Kidney tubule cell (primary cell): ENCODE data around the gene LKAAEAR1.

ENCODE experiments used
- DNase-seq: peaks from one replicate; pipeline ENCODE4 v3.0.0-alpha.2; 2018; ENCODE audit warnings: low spot score

LKAAEAR1 gene

DNA sequence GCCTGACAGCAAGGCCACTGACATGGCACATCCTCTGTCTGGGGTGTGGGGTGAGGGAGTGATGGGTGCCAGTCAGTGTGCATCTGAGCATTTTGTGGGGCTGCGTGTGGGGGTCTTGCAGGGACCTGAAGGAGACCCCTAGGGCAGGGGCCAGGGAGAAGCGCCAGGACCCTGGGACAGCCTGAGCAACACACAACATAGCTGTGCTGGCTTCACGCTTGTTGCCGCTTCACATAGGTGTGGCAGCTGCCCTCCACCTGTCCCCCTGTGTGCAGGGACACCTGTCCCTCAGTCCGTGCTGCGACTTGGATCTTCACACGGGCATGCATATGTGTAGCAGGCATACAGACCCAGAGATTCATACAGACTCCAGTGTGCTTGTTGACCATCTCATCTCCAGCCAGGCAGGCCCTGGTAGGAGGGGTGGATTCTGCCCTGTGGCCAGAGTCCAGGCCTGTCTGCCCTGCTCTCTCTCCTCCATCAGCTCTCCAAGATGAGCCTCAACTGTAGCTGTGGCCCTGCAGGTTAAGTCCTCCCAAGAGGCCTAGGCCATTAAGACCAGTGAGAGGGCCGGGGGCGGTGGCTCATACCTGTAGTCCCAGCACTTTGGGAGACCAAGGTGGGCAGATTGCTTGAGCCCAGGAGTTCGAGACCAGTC is 26.3 kb upstream of the LKAAEAR1 start:
- no peak for DNase-seq

DNA sequence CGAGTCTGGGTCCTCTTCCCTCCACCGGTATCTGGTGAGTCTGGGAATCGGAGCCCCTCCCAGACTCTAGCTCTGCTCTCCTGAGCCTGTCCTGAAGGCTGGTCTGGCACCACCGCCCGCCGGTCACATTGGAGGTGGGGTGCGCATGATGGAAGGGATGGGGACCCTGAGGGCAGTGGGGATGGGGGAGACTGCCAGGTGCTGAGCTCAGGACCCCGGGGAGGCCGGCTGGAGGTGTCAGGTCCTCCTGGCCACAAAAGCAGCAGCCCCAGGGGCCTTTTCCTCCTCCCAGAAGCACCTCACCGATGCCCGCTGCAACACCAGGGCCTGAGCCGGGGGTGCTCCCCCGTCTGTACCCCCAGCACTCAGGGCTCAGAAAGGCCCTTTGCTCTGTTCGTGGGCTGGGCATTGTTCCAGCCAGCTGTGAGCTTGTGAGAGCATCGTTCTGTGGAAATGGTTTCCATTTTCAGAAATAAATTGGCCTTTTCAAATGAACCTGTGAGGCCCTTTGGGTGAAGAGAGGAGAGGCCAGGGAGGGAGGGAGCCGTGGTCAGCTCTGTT is 25.7 kb upstream of the LKAAEAR1 start:
- no peak for DNase-seq

DNA sequence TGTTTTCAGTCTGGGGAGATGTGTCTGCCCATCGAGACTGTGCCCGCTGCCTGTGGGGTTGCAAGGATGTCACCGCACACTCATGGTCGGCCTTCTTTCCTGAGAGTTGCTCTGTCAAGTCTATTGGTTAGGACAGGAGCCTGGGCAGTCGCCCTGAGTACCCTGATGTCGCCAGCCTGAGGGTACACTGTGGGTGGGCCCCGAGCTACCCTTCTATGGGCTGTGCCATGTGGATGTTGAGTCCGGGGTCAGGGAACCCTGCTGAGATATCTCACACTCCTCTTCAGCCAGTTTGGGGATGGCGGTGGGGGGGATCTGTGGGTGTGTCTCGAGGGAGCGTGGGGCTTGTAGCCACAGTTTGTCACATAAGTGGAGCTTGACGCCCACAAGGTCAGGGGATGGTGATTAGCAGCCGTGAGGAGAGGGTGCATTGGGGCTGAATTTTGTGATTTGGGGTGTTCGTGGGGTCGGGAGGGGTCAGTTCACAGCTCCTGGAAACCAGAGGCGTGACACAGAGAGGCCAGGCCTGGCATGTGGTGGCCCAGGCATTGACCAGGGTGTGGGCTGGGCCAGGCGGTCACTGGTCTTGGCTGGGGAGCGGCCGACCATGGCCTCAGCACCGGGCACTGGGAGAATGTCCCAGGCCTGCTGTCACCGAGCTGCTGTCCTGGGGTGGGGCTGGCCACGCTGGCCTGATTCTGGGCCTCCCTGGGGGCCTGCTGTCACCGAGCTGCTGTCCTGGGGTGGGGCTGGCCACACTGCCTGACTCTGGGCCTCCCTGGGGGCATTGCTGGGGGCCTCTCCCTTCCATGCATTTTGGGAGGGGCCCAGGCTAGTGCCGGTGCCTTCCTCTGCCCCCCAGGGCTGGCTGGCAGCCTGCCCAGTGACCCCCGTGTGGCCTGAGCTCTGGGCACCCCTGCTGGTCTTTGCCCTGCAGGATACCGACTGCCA is 24.8 kb upstream of the LKAAEAR1 start:
- no peak for DNase-seq

DNA sequence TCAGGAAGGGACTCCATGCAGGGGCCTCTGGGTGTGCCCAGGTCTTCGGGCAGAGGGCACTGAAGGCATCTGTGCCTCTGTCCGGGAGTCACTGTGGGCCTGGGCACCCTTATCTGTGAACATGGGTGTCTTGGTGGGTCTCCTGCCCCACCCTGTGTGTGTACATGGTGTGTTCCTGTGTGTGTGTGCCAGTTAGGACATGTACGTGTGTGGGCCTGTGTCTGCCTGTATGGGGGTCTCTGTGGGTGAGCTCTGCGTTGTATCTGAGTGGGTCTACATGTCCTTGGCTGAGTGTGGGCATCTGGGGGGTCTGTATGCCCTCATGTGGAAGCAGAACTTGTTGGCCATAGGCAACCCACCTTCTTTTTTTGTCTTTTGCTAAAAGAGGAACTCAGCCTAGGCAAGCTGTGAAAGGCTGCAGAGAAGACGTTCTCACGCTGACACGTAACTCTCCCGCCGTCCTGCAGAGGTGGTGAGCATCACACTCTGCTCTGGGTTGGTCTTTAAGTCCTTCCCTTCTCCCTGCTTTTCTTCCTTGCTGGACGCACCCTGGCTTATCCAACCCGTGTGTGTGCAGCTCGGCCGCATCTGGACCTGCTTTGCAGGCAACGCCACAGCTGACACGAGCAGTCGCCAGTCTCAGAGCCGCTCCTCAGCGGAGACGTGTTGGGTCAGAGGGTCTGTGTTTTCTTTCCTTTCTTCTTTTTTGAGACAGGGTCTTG is 23.7 kb upstream of the LKAAEAR1 start:
- no peak for DNase-seq

DNA sequence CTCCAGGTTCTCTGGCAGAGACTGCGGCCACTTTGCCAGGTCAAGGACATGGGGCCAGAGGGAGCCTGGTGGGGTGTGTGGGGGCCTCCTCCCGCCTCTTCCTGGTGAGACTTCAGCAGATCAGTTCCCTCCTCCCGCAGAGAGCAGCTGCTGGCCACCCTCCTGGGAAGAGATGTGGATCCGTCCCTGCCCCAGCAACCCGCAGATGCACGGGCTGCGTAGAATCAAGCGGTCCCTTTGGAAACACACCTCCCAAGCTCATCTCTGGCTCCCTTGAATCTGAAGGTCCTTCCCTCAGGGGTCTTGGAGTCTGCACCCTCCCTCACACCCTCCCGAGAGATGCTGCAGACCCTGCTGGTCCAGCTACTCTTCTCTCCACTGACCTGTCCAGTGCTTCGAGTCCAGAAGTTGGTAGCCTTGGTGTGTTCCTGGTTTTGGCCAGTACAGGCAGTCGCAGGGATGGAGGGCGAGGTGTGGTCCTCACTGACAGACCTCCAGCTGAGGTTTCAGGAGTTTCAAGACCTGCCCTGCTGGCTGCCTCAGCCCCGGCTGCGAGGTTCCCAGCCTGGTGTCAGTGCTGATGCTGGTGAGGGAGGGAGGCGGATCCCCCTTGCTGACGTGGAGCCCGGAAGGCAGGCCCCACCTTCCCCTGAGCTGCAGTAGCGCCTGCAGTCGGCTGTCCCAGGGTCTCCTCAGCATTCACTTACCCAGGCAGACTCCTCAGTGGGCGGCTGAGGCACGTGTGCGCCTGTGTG is 23.0 kb upstream of the LKAAEAR1 start, which contains the start of gene NPBWR2:
Gene NPBWR2 (minus strand): TSS at position 585 of the 755 bp plus-strand sequence. CDS start 734 bp downstream, outside the sequence.
- DNase-seq = no peak

DNA sequence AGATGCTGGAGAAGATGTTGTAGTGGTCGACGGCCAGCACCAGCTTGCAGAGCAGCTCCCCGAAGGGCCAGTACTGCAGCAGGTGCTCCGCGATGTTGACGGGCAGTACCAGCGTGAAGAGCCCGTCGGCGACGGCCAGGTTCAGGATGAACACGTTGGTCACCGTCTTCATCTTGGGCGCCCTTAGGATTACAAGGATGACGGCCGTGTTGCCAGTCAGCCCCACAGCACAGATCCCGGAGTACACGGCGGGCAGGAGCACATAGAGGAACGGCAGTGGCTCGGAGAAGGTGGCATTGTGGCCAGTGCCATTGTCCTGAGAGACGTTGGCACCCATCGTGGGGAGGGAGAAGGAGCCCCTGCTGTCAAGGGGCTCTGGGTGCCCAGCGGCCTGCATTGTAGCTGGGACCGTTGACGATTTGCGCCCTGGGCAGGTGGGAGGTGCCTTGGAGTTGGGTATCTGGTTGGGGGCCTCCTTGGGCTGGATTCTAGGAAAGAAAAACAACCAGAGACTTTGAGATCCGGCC is 22.3 kb upstream of the LKAAEAR1 start:
- DNase-seq = no peak

DNA sequence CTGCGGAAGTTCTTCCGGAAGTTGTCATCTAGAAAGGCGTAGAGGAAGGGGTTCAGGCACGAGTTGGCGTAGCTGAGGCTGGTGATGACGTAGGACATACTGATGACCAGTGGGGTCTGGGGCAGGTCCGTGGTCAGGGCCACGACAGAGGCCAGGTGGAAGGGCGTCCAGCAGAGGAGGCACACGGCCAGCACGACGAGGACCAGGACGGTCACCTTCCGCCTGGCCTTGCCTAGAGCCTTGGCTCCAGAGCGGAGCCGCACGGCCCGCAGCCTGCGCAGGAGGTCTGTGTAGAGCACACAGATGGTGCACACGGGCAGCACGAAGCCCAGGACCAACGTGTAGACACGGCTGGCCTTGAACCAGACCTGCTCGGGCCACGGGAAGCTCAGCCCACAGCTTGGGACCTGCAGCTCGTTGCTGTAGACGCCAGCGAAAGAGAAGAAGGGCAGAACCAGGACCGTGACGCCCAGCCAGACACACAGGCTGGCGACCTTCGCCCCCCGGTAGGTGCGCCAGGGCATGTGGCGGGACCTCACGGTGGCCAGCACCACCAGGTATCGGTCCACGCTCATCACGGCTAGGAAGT is 21.7 kb upstream of the LKAAEAR1 start:
- DNase-seq = no peak

DNA sequence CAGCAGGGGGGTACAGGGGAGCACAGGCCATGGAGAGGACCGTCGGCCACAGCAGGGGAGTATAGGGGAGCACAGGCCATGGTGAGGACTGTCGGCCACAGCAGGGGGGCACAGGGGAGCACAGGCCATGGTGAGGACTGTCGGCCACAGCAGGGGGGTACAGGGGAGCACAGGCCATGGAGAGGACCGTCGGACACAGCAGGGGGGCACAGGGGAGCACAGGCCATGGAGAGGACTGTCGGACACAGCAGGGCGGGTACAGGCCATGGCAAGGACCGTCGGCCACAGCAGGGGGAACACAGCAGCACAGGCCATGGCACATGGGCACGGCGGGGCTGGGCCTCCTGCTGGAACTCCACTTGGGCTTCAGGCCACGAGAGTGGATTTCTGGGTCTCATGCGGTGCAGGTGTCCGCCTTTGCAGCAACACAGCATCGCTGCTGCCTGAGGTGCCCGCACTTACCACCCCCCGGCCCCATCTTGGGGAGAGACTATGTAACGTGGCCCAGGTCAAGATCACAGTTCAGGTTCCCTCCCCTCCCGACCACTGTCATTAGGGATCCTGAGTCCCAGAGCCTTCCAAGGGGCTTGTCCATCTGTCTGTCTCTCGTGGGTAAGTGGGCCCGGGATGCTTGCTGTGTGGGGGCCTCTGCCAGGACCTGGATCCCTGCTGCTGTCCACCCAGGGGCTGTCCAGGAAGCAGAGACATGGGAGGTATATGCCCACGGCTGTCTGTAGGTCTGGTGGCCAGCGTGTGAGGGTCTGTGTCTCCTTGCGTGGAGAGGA is 20.7 kb upstream of the LKAAEAR1 start:
- no peak for DNase-seq

DNA sequence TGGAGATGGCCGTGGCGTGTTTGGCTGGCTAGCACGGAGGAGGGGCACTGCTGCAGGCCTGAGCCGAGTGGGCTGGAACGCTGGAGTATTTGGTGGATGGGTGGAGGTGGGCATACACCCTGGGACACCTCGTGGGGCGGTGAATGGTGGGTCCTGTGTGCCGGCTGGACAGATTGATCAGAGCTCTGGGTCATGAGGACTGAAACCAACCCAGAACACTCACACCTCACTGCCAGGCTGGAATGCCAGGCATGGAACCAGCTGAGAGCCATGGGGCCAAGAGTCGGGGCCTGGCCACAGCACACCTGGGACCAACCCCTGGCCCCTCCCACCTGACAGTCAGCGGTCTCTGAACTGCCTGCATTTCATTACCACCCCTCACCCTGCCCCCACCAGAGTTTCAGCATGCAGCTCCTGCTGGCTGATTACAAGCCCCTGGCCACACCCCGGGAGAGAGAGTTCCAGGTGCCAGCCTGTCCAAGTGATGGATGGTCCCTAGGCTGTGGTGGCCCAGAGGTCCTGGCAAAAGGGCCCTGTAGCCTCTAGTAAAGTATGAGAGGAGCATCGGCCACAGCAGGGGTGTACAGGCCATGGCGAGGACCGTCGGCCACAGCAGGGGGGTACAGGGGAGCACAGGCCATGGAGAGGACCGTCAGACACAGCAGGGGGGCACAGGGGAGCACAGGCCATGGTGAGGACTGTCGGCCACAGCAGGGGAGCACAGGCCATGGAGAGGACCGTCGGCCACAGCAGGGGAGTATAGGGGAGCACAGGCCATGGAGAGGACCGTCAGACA is 19.9 kb upstream of the LKAAEAR1 start:
- DNase-seq = no peak

DNA sequence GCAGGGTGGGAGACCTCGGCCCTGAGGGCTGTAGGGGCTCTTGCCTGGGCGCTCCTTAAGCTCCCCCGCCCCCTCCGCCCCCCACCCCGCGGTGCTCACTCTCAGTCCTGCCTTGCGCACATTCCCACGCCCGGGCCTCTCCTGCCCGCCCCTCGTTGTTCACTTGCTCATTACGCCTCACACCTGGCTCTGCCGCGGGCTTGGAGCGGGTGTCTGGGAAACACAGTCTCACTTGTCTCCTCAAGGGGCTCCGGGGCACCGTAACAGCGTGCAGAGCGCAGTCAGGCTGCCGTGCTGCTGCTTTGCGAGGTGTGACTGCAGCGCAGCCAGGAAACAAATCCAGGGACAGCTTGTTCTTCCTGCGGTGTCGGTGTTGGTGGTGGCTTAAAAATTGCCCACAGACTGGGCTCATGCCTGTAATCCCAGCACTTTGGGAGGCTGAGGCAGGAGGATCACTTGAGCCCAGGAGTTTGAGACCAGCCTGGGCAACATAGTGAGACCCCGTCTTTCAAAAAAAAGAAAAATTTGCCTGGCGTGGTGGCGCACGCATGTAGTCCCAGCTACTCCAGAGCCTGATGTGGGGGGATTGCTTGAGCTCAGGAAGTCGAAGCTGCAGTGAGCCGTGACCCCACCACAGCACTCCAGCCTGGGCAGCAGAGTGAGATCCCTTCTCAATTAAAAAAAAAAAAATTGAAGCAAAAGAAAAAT is 18.6 kb upstream of the LKAAEAR1 start:
- DNase-seq = no peak

DNA sequence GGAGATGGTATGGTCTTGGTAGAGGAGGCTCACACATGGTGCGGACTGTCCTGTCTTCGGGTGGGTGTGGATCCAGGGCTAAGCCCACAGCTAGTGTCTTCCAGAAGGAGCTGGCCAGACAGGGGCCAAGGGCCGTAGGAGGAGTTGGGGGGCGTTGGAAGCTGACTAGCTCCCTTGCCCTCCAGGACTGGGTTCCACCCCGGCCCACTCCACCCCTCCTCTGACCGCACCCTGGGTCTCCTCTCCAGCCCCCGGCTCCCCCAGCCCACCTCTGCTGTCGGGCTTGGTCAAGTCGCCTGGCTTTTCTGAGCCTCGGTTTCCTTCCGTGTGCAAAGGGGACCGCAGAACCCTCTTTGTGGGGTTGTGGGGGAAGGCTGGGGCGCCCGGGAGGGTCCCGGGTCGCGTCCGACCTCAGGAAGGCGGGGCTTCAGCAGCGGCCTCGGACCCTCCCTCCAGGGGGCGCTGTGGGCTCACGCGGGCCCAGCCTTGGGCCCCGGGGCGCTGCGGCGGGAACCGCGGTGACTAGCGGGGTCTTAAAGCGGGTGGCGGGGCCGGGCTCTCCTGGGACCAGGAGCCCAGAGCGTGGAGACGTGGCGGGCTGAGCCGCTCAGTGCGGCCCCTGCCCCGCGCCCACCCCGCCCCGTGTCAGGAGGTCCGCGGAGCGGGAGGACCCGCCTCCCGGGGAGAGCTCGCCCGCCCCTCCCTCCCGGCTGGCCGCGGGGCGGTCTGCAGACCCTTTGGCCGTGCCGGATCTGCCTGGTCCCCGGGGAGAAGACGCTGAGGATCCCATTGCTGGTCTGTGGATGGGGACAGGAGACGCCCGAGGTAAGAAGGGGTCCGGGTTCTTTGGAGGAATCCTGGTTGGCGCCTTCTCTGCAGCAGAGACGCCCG is 17.8 kb upstream of the LKAAEAR1 start:
- no peak for DNase-seq

DNA sequence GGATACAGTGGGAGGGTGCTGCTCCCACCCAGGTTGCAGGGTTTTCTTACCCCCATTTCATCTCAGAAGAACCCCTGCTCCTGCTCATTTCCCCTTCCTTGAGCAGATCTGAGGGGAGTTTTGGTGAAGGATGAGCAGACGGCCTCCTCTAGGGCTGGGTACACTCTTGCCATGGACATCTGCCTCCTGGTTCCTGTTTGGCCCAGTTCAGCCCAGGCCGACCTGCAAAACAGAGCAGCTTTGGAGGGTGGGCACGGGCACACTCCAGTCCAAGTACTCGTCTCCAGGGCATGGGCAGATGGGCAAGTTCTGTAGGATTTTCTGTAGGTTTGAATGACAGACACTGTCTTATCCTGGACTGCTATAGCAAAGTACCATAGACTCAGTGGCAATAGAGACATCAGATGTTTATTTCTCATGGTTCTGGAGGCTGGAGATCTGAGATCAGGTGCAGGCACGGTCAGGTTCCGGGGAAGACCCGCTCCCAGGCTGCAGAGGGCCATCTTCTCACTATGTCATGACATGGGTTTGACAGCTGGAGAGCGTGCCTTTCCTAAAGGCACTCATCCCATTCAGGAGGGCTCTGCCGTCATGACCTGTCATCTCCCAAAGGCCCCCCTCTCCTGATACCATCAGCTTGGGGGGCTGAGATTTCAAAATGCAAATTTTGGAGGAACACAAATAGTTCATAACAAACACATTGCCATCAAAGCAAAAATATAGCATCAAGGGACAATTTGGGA is 16.9 kb upstream of the LKAAEAR1 start:
- DNase-seq = no peak

DNA sequence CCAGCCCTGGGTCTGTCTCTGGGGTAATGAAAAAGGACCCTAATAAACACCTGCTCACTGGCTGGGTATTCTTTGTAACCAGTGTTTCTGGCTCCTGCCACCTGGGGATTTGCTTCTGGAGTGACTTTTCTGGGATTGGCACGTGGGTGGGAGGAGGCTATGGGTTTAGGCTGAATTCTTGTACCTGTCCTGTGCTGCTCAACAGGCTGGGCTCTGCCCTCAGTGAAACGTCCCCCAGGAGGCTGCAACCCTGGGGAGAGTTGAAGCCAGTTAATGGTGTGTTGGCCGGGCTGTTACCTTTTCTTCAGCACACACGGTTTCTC is 16.3 kb upstream of the LKAAEAR1 start:
- no peak for DNase-seq

DNA sequence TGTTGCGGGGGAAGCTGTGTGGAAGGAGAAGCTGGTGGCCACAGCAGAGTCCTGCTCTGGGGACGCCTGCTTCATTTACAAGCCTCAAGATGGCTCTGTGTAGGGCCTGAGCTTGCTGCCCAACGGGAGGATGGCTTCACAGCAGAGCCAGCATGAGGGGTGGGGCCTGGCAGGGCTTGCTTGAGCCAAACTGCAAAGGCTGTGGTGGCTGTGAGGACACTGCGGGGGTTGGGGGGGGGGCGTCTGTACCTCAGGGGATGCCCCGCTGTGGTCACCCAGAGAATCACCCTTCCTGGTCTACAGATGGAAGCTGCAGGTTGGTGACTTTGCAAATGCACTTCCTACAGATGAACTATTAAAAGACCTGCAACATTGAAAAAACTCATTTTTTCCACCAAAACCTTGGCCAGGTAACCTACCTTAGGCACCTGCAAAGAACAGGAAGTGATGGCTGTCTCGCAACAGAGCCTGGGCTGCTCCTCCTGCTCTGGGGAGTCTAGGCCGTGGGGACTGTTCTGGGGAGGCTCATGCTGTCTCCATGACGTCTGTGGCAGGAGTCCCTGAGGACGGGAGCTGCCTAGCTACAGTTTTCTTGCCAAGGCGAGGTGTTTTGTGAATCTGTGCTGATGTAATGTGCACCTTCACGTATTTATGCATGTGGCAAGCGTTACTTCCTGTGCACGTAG is 15.8 kb upstream of the LKAAEAR1 start:
- DNase-seq = no peak

DNA sequence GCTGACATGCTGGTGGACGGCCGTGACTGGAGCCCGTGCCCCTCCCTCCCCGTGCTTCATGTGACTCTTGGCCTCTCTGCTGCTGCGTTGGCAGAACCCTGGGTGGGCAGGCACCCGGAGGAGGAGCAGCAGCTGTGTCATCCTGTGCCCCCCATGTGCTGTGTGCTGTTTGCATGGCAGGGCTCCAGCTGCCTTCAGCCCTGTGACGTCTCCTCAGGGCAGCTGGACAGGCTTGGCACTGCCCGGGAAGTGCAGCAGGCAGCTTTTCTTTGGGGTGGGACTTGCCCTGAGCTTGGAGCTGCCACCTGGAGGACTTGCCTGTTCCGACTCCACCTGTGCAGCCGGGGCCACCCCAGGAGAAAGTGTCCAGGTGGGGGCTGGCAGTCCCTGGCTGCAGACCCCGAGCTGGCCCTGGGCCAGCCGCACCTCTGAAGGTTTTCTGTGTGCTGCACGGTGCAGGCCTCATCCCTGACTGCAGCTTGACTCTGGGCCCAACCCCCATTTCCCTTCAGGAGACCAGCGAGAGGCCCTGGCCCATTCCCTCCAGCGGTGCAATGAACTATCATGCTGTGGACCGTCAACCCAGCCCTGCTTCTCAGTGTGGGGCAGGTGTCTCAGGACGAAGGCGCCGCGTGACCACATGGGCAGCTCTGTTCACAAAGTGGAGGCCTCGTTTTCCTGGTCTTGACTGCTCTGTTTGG is 15.0 kb upstream of the LKAAEAR1 start:
- no peak for DNase-seq
